SK-N-SH treated with all-trans-retinoic acid at 6 μM for 48 hours (cell line): ENCODE measurements around the gene CHMP1B.

Experiments used
- ATAC-seq: fragments of 200-7000 bp; cut with Tn5 transposase; 3 replicates; pipeline ENCODE4 v1.9.1; 2020; ENCODE audit warnings: mild to moderate bottlenecking, moderate library complexity
- BACH2 ChIP-seq: fragments of 250-450 bp; sonication (Bioruptor Pico); IDR thresholded peaks from 2 replicates; pipeline ENCODE4 v1.9.0; 2021; ENCODE audit warnings: mild to moderate bottlenecking, borderline replicate concordance
- CREB5 ChIP-seq: fragments of 250-450 bp; sonication (Bioruptor Pico); IDR thresholded peaks from 2 replicates; pipeline ENCODE4 v1.5.1; 2020; ENCODE audit warnings: low read depth, mild to moderate bottlenecking, moderate library complexity
- CSDC2 ChIP-seq: fragments of 250-450 bp; sonication (Bioruptor Pico); IDR thresholded peaks from 2 replicates; pipeline ENCODE4 v1.5.0; 2020; ENCODE audit warnings: mild to moderate bottlenecking, moderate library complexity
- CSRNP3 ChIP-seq: fragments of 250-450 bp; sonication (Bioruptor Pico); IDR thresholded peaks from 2 replicates; pipeline ENCODE4 v1.5.1; 2021; ENCODE audit warnings: mild to moderate bottlenecking, moderate library complexity
- ESRRG ChIP-seq: fragments of 250-450 bp; sonication (Bioruptor Pico); IDR thresholded peaks from 2 replicates; pipeline ENCODE4 v1.6.1; 2021; ENCODE audit warnings: mild to moderate bottlenecking
- GLIS3 ChIP-seq: fragments of 250-450 bp; sonication (Bioruptor Pico); IDR thresholded peaks from 2 replicates; pipeline ENCODE4 v1.5.0; 2020; ENCODE audit warnings: mild to moderate bottlenecking, moderate library complexity
- ISL1 ChIP-seq: fragments of 250-450 bp; sonication (Bioruptor Pico); IDR thresholded peaks from 2 replicates; pipeline ENCODE4 v2.1.2; 2022; ENCODE audit warnings: mild to moderate bottlenecking, moderate library complexity
- PATZ1 ChIP-seq: fragments of 250-450 bp; sonication (Bioruptor Pico); IDR thresholded peaks from 2 replicates; pipeline ENCODE4 v1.8.0; 2020; ENCODE audit warnings: mild to moderate bottlenecking, moderate library complexity, borderline replicate concordance
- POU6F1 ChIP-seq: fragments of 250-450 bp; sonication (Bioruptor Pico); IDR thresholded peaks from 2 replicates; pipeline ENCODE4 v1.8.0; 2021; ENCODE audit warnings: low read depth, mild to moderate bottlenecking, moderate library complexity, borderline replicate concordance
- PPARA ChIP-seq: fragments of 250-450 bp; sonication (Bioruptor Pico); IDR thresholded peaks from 2 replicates; pipeline ENCODE4 v1.5.0; 2020; ENCODE audit warnings: mild to moderate bottlenecking, borderline replicate concordance
- RARB ChIP-seq: fragments of 250-450 bp; sonication (Bioruptor Pico); IDR thresholded peaks from 2 replicates; pipeline ENCODE4 v1.8.0; 2021; ENCODE audit warnings: mild to moderate bottlenecking, moderate library complexity
- SNAI2 ChIP-seq: fragments of 250-450 bp; sonication (Bioruptor Pico); IDR thresholded peaks from 2 replicates; pipeline ENCODE4 v1.5.0; 2020; ENCODE audit warnings: mild to moderate bottlenecking, moderate library complexity
- TCF4 ChIP-seq: fragments of 250-450 bp; sonication (Bioruptor Pico); IDR thresholded peaks from 2 replicates; pipeline ENCODE4 v1.8.0; 2021; ENCODE audit warnings: mild to moderate bottlenecking, moderate library complexity, borderline replicate concordance
- TOX ChIP-seq: fragments of 250-450 bp; sonication (Bioruptor Pico); IDR thresholded peaks from 2 replicates; pipeline ENCODE4 v1.8.0; 2021; ENCODE audit warnings: mild to moderate bottlenecking, moderate library complexity, borderline replicate concordance
- TSHZ2 ChIP-seq: fragments of 250-450 bp; sonication (Bioruptor Pico); IDR thresholded peaks from 2 replicates; pipeline ENCODE4 v1.5.0; 2020; ENCODE audit warnings: mild to moderate bottlenecking, moderate library complexity
- ZC3H10 ChIP-seq: fragments of 250-450 bp; sonication (Bioruptor Pico); IDR thresholded peaks from 2 replicates; pipeline ENCODE4 v1.5.1; 2021; ENCODE audit warnings: mild to moderate bottlenecking, moderate library complexity
- ZFP30 ChIP-seq: fragments of 450-650 bp; formaldehyde crosslinking; IDR thresholded peaks from 2 replicates; pipeline ENCODE4 v1.5.0; 2022; ENCODE audit warnings: mild to moderate bottlenecking, moderate library complexity
- ZNF565 ChIP-seq: fragments of 450-650 bp; formaldehyde crosslinking; conservative IDR thresholded peaks from 2 replicates; pipeline ENCODE4 v1.5.0; 2020; ENCODE audit warnings: low read depth, mild to moderate bottlenecking, moderate library complexity
- ZNF70 ChIP-seq: fragments of 450-650 bp; formaldehyde crosslinking; IDR thresholded peaks from 2 replicates; pipeline ENCODE4 v1.5.0; 2020; ENCODE audit warnings: mild to moderate bottlenecking, moderate library complexity
- ZNF8 ChIP-seq: fragments of 450-650 bp; formaldehyde crosslinking; IDR thresholded peaks from 2 replicates; pipeline ENCODE4 v1.5.0; 2020; ENCODE audit warnings: mild to moderate bottlenecking, moderate library complexity

Gene CHMP1B

GRCh38 chr18:11897781-11898180, 46.6 kb downstream of the CHMP1B start:
- no peak for ATAC-seq
- TF ChIP-seq ZNF70 (CRISPR knock-in tag) = no peak
- TF ChIP-seq POU6F1 (CRISPR knock-in tag) = no peak
- no peak for TF ChIP-seq TOX (CRISPR knock-in tag)
- TF ChIP-seq CSDC2 = no peak
- no peak for TF ChIP-seq ZNF565
- TF ChIP-seq ZFP30 (CRISPR knock-in tag) = no peak
- no peak for TF ChIP-seq CSRNP3
- no peak for TF ChIP-seq TCF4 (CRISPR knock-in tag)
- TF ChIP-seq CREB5 (CRISPR knock-in tag) = no peak
- TF ChIP-seq ZNF8 (CRISPR knock-in tag) = no peak
- no peak for TF ChIP-seq ISL1 (CRISPR knock-in tag)
- no peak for TF ChIP-seq PATZ1 (CRISPR knock-in tag)
- no peak for TF ChIP-seq PPARA
- TF ChIP-seq BACH2 = no peak
- no peak for TF ChIP-seq RARB (CRISPR knock-in tag)
- TF ChIP-seq GLIS3 = no peak
- no peak for TF ChIP-seq ESRRG (CRISPR knock-in tag)

GRCh38 chr18:11899063-11899462, 47.9 kb downstream of the CHMP1B start:
- ATAC-seq = no peak
- TF ChIP-seq ZNF8 (CRISPR knock-in tag) = no peak

GRCh38 chr18:11901826-11902438, 50.7 kb downstream of the CHMP1B start:
- no peak for ATAC-seq
- TF ChIP-seq ZFP30 (CRISPR knock-in tag) = no peak
- no peak for TF ChIP-seq TSHZ2
- TF ChIP-seq ZNF8 (CRISPR knock-in tag) = no peak
- TF ChIP-seq ZC3H10 (CRISPR knock-in tag) = no peak
- TF ChIP-seq BACH2 = no peak
- TF ChIP-seq SNAI2 (CRISPR knock-in tag) = no peak
- TF ChIP-seq TOX (CRISPR knock-in tag) = no peak
- no peak for TF ChIP-seq ZNF565
